HG03378 (cell line): Measurements from ENCODE around the gene MR1.

Source experiments
- ATAC-seq: cut with Tn5 transposase; IDR thresholded peaks from one replicate; pipeline ENCODE4 v1.9.1; 2021; ENCODE audit warnings: mild to moderate bottlenecking, moderate library complexity; ENCODE audit not compliant: unreplicated experiment

Gene MR1

DNA sequence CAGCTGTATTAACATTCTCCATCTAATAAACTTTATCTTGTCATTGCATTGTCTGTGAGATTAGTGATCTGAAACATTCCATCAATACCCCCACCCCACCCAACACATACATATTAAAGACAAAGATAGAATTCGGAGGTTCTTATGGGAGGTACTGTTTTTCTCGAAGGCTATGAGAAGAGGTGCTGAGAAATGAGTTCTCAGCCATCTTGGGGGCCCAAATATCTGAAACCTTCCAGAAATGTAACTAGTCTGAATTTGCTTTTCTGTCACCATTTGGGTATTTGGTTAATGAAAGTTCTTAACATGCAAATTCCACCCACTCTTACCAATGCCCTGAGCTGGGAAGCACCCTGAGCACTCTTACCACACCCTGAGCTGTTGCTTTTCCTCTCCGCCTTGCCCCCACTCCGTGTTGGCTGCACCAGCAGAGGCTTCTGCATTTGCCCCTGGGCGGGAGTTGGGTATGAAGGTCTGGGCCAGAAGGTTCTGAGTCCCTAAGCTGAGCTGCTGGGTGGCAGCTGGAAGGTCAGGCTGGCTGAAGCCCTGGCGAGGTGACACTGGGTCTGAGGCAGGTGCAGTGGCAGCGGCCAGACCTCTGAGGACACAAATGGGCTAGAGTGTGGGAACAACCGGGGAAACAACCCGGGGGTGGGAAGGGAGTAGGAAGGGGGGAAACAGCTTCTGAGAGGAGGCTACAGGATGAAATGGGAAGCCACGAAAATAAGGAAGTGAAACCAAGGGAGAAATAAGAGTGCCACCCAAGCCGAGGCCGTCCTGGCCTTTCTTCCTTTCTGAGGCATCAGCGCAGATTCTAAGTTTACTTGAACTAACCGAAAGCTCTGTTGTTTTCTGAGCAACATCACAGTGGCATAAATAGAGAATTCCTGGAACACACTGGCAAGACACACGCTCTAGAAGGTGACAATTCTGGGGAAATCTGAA is 28.4 kb downstream of the MR1 start:
- ATAC-seq: peak; percentile 89

DNA sequence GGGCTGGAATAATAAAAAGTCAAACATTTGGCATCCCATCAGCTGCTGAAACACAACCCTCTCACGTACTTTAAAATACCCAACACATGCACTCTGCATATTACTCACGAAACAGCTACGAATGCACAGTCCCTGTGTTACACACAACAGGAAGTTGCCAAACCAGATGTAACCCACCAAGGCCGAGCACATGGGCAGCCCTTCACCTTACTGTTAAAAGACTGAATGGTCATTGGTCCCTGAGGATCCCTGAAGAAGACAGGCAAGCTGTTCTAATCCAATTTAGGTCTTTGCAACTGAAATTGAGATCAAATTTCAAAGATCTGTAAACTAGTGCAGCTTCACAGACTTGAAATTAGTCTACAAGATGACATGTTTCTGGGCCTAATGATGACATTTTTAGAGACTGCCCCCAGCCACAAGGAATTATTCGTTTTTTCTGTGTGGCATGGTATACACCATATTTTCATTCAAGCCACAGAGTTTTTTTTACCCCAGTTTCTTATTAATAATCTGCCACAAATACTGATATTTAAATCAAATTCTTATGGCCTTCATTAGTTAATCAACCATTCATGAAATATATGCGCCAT is 29.1 kb downstream of the MR1 start:
- ATAC-seq: peak; percentile 72

DNA sequence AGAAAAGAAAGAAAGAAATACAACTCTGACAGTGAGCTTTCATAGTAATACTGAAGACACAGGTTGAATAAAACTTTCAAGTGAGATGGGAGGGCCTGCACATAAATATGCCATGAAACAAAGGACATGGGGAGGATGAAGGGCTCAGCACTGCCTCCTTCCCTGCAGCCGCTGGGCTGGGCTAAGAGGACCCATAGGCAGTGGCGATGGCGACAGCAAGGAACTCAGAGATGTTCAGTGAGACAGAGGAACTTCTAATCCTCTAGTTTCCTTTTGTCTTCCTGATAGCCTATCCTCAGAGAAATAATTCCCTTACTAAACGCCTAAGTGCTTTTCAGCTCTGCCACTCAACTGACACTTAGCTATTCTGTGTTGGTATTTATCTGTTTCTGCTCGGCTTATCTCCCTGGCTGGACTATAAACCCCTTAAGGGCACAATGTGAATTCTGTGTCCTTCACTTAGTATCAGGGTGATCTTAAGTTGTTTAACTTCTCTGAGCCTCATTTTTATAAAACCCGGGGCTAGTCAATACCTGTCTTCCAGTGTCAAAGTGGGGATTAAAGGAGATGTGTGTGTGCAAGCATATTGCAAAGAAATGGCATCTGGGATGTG is 30.3 kb downstream of the MR1 start:
- ATAC-seq: no peak

DNA sequence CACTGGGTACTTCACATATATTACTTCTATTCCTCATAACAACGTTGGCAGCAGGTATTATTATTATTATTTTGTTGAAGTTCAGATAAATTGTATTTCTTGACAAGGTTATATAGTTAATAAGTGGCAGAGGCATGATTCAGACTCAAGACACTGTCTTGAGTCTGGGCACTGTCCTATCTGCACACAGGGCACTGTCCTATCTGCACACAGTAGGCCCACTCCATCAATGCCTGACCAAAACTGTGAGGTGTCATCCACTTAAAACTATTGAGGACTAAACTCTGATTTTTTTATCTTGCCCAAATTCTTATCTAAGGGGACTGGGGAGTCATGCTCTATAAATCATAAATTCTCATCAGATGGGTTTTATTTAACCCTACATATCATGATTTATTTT is 30.9 kb downstream of the MR1 start:
- ATAC-seq: no peak

DNA sequence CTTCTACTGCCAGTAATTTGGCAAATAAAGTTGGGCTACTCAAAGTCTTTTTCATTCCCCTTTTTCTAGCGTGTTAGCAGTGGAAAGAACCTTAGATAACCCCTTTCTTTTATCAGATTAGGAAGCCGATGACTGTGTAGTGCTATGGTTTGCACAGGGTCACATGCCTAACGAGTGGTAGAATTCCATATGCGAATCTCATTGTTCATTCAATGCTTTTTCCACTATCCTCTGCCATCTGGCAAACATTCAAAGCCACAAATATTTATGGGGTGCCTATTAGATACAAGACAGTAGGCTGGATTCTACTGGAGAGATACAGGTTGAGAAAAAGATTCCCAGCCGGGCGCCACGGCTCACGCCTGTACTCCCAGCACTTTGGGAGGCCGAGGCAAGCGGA is 39.9 kb downstream of the MR1 start:
- ATAC-seq: no peak

DNA sequence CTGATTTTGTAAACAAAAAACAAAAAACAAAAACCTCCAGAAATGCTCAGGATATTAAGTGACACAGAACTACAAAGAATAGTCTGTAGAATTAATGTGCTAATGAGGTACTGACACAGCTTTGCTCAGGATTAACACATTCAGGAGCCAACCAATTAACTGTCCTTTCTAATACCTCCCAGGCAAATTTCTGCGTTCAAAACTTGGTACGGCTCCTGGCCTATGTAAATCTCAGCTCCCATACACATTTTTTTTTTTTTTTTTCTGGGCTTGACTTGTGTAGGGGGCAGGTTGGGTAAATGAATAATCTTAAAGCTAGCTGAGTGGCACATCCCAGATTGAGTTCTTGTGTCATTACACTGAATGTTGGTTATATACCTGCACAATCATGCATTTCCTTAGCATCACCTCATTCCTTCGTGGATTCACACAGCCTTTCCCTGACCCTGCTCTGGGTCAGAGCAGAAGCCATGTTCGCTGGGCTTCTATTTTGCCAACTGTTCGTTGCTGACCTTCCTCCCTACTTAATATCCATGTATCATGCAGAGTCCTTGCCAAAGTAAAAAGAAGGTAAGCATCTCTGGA is 42.1 kb downstream of the MR1 start:
- ATAC-seq: no peak

DNA sequence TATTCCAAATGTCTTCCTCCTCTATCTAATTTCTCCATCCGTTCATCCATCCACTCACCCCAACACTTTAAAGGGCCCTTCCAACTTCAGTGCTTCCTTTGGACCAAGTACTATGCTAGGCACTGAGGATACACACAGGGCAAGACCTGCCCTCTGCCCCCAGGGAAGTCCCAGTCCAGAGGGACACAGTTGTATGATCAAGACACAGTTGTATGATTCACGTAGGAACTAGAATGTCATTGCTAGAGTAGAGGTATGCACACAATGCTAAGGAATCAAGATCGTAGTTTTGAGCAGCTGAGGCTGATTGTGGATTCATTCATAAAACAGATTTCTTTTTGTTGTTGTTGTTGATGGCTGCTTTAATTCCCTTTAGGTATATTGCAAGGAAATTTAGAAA is 43.1 kb downstream of the MR1 start:
- ATAC-seq: no peak

DNA sequence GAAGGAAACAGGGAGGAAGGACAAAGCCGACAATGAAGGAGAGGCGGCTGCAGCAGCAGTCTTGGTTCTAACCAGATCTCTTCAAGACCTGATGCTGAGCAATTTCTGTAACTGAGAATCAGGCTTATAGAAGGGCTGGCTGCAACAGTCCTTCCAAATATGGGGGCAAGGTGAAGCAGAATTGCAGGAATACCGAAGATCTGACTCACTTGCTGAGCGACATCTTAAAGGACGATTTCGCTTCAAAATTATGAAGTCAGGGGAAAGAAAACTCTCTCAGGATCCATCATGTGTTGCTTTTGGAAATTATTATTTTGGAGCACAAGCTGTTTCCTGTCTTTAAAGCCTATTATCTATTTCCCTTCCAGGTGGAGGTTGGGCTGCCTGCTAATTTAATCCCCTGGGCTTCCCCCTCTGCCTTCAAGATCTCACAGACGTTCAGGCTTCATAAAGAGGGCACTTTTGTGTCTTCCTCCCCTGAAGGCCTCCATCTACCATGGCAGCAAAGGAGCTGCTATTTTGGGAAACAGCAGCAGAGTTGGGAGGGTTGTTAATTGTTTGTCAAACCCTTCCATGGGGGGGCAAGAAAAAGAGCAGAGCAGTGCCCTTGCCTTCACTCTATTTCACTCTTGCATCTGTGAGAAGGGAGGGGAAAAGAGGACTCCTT is 43.9 kb downstream of the MR1 start:
- no peak for ATAC-seq

DNA sequence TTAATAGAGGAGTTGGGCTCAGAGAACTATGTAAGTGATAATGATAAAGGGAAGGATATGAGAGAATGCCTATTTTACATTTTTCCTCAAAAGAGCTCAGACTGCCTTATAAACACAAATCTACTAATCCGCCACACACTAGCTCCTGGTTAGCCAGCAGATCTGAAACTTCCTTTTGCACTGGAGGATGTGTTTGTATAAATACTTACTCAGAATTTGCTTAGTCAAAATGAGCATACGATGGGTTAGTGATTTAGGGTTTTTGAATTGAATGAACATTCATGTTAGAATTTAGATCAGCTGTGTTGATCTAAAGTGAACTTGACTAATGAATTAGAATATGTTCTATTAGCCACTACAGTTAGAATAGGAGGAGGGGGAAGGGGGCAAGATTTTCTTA is 45.6 kb downstream of the MR1 start:
- ATAC-seq: no peak

DNA sequence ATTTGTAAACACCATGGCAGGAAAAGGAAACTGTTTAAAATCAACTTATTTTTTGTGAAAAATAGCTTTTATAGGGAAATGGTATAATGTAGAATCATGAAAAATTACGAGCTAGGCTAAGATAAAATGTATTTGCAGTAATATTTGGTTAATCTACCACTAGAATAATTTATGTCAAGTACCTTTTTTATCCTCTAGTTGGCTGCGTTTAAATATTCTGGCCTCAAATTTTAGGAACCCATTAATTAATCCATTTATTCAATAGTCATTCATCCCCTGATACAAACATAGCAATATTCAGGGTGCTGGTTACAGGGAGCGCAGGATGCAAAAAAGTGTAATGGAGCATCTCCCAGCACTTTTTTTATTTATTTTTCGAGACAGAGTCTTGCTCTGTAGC is 46.1 kb downstream of the MR1 start:
- no peak for ATAC-seq

DNA sequence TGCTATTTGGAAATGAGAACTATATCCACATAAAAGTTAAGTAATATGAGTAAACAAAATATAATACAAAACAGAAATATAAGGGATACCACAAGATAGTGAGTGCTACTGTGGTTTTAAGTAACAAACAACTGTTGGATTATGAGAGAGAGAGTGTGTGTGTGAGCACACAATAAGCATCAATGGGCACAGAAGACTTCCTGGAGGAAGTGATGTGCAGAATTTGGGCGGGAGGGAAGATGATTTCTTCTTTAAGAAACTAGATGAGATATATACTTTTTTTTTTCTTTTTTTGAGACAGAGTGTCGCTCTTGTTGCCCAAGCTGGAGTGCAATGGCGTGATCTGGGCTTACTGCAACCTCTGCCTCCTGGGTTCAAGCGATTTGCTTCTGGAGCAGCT is 46.8 kb downstream of the MR1 start:
- no peak for ATAC-seq

DNA sequence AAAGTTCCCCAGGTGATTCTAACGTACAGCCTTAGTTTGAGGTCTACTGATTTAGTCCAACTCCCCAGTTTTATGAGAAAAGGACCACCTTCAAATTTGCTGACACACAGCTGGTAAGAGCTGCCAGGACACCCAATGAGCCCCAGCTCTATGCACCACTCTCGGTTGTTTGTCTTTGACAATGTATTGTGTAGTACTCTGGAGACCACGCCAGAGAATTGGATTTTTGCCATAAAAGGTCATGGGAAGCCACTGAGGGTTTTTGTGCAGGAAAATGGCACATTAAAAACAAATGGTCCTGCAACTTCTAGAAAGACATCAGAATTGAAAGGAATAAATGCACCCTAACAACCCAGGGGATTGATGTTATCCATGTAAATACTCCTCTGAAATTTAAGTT is 47.6 kb downstream of the MR1 start:
- no peak for ATAC-seq

DNA sequence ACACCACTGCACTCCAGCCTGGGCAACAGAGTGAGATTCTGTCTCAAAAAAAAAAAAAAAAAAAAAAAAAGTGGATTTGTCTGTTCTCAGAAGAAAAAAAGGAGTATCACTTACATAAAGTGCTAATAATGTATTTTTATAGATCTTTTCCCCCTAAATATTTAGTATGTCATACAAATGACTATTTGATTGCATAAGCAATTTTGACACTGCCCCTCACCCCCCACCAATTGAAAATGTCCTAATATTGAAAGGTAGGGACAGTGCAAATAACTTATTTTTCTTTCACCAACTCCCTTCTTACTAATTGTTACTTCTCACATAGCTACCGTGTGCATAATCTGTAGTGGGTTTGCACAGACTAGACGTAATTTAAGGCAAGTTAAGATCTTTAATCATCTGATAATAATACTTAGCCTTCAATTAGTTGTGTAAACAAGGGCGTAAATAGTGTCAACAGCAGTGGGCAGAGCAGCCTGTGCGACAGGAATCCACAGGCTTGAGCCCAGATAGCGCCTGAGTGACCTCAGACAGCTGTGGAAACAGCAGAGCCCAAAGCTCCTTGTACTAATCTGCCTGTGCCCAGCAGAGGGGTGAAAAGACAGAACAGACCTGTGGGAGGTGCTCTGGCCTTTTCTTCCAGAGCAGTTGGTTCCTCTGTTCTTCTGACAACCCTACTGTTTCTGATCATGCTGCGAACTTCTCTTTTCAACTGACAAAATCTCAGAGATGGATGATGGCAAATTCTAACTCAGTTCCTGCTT is 50.2 kb downstream of the MR1 start:
- ATAC-seq: no peak

DNA sequence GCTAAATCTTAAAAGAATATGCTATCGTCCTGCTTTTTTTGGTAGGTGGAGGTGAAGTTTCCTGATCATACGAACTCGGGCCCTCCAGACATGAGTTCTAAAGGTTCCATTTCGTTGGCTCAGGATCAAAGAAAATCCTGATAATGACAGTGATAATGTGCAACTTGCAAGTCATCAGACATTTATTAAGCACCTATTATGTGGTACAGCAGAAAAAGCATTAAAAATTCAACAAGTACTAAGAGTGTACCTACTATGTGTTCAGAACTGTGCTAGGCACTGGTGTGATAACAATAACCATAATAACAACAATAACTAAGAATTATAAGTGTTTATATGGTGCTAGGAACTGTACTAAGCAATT is 50.8 kb downstream of the MR1 start:
- ATAC-seq: no peak

DNA sequence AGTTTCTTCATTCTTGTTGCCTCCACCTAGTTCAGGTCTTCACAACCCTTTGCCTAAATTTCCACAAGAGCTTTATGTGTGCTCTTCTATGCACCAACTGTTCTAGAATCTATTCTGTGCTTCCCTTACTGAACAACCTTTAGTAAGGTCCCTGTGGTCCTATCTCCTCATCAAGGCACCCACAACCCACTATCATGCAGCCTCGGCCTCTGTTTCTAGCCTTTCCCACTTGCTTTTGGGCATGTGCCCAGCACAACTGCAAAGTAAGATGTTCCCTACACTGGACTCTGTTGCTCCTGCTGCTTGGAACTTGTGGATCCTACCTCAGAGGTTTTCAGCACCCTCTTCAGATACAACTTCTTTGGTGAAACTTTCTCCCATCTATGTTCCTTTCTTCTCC is 52.3 kb downstream of the MR1 start:
- ATAC-seq: no peak

DNA sequence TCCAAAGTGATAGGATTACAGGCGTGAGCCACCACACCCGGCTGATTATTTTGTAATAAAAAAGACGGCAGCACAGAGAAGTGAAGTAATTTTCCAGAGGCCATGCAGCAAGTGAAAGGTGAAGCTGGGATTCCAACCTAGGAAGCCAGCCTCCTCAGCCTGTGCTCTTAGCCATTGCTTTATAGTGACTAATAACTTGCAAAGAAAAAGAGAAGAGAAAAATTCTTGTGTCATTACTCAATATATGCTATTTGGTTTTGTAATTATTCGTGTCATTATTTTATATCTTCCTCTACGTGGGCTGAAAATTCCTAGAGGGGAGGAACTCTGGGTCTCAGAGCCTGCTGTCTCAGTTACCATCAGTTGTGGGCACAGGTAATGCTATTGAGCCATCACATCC is 53.1 kb downstream of the MR1 start:
- no peak for ATAC-seq

DNA sequence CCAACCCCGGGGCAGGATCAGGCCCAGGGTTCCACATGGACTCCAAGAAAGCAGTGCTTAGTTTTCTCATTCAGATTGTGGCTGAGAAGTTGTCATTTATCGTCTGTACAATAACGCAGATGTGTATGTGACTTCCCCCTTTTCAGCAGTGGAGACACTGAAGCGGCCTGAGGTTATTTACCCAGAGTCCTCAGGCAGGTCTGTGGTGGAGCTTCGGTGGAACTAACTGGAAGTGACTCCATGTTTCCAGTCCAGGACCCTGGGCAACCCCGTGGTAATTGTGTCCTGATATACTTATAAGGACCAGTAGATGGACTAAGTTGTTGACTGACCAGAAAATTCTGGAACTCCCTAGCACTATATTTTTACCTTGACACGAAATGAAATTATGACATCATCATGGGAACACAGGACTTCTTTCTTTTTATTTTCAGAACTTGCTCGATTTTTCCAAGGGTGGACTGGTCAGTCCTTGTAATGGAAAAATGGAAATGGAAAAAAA is 53.7 kb downstream of the MR1 start:
- no peak for ATAC-seq

DNA sequence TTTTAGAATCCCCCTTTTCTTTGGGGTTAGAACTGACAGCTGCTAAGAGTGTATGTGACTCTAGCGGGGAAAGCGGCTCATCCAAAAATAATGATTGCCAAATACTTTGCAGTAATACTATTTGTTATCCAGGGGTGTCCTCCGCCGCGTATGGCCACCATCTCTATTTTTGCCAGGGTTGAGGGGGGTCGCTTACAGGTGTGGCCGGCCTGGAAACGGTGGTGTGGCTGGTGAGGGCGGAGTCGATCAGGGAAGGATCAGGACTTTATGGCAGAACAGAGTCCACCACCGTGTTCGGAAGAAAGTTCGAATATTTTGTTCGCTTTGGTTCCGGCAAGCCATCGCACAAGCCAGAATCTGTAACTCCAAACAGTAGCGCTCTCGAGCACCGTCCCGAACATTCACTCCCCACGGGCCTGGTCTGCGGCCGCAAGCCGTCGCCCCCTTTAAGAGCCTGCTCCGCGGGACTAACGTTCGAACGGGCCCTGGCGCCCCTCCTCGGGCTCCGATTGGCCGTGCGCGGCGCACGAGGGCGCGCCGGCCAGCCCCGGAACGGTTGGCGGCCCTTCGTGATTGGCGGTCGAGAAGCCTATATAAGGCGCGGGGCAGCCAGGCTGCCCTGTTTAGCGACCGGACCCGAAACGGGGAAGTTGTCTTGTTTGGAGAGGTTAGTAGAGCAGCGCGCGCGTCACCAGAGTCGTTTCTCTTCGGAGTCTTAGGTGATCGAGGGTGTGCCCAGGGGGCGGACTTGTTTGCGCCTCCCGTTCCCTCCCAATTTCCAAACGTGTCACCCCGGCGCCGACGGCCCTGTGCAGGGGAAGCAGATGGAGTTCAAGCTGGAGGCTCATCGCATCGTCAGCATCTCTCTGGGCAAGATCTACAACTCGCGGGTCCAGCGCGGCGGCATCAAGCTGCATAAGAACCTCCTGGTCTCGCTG is 54.6 kb downstream of the MR1 start, which contains the start of gene IER5:
Gene IER5, plus strand, starts transcription at position 622 of the 938 bp plus-strand sequence. Its CDS starts 203 bp downstream, at position 825.
- ATAC-seq: peak; percentile 56

DNA sequence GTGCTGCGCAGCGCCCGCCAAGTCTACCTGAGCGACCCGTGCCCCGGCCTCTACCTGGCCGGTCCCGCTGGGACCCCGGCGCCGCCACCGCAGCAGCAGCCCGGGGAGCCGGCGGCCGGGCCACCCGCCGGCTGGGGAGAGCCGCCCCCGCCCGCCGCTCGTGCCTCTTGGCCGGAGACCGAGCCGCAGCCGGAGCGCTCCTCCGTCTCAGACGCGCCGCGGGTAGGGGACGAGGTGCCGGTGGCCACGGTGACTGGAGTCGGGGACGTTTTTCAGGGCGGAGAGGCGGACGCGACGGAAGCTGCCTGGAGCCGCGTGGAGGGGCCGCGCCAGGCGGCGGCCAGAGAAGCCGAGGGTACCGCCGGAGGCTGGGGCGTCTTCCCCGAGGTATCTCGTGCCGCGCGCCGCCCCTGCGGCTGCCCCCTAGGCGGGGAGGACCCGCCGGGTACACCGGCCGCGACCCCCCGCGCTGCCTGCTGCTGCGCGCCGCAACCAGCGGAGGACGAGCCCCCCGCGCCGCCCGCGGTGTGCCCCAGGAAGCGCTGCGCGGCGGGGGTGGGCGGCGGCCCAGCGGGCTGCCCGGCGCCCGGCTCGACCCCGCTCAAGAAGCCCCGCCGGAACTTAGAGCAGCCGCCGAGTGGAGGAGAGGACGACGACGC is 55.4 kb downstream of the MR1 start:
- ATAC-seq: no peak
